Ovary (tissue), 3 donors: ENCODE measurements around the gene ELF5.

Experiments used
- EP300 ChIP-seq: sonication (generic); formaldehyde crosslinking; IDR thresholded peaks from one replicate; pipeline ENCODE4 v1.6.1; 2017; ENCODE audit warnings: antibody characterized with exemption
- POLR2A ChIP-seq: fragments of 450-650 bp; IDR thresholded peaks from one replicate; pipeline ENCODE4 v1.6.1; 2017; ENCODE audit warnings: antibody characterized with exemption, mild to moderate bottlenecking, moderate library complexity
- TF ChIP-seq, protein P1 (sequence below), 3 donors: fragments of 450-650 bp in 2 of 3; fragments of 200-600 bp in 1 of 3; IDR thresholded peaks; one replicate each; pipeline versions ENCODE4 v1.5.1 to v1.8.0; 2016 to 2022; ENCODE audit warnings: antibody characterized with exemption in 3 of 3, mild to moderate bottlenecking in 1 of 3
- donor health status: DM: no; HTN: no; CAD: no.

DNA sequence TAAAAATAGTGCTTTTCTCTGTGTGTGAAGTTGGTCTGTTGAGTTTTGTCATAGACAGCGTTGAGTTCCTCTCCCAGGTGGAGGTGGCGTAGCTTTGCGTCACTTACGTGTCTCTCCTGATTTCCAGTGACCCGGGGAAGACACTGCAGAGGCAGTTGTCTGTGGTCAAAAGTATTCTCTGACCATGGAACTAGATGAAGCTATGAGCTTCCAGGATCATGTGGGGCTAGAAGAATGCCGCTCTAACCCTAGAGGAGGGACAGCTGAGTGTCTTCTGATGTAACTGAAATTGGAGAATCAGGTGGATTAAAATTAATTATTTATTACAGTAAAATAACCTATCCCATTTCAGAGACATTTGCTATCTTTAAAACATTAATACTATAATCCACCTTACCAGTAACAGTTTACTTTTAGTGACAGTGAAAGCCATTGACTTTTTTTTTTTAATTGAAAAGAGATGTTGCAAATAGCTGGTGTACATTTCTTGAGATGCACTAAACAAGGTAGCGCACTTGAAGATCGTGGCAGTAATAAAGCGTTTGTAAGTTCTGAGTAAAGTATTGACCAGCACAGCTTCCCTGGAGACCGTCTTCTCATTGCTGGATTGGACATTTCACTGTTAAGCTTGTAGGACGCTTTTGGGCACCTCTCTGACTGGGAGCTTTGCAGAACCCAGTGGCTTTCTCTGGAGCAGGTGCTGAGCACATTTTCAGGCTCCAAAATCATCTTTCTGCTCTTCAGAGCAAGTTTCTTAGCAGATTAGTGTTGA, 65.2 kb downstream of the ELF5 start:
- TF ChIP-seq, protein P1, sequence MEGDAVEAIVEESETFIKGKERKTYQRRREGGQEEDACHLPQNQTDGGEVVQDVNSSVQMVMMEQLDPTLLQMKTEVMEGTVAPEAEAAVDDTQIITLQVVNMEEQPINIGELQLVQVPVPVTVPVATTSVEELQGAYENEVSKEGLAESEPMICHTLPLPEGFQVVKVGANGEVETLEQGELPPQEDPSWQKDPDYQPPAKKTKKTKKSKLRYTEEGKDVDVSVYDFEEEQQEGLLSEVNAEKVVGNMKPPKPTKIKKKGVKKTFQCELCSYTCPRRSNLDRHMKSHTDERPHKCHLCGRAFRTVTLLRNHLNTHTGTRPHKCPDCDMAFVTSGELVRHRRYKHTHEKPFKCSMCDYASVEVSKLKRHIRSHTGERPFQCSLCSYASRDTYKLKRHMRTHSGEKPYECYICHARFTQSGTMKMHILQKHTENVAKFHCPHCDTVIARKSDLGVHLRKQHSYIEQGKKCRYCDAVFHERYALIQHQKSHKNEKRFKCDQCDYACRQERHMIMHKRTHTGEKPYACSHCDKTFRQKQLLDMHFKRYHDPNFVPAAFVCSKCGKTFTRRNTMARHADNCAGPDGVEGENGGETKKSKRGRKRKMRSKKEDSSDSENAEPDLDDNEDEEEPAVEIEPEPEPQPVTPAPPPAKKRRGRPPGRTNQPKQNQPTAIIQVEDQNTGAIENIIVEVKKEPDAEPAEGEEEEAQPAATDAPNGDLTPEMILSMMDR (IDR thresholded peaks at IDR 0.05), result no peak
- TF ChIP-seq POLR2A, result no peak
- no peak for TF ChIP-seq EP300
